ENCODE data around the gene PKP4.

- no peak for TF ChIP-seq CTCF (IDR thresholded peaks at IDR 0.05; ENCODE audit: borderline replicate concordance, extremely low read depth, low read length, poor library complexity, severe bottlenecking)
- TF ChIP-seq EZH2 (IDR thresholded peaks at IDR 0.05; ENCODE audit: borderline replicate concordance, low read depth, low read length, severe bottlenecking): no peak
These were observed 261.4 kb downstream of the PKP4 start for GRCh38 chr2:158718196-158718585.
